Dermis blood vessel endothelial cell (primary cell): ENCODE results near the gene SH3GL2. TPM values are rescaled to one million over a fixed set of nuclear protein-coding genes. Genes with fewer than 3 reads are reported as not detected.

Source experiments
- DNase-seq: peaks from one replicate; pipeline ENCODE4 v3.0.0; 2010
- total RNA-seq: library from RNA; depleted of rRNA; stranded (reverse); fragments of >200 nt; gene quantifications from 2 replicates; pipeline ENCODE4 v1.2.3, GENCODE V29; 2014

Gene SH3GL2
- total RNA-seq, 1 donor from 2014 or later = 0.17 TPM

DNA sequence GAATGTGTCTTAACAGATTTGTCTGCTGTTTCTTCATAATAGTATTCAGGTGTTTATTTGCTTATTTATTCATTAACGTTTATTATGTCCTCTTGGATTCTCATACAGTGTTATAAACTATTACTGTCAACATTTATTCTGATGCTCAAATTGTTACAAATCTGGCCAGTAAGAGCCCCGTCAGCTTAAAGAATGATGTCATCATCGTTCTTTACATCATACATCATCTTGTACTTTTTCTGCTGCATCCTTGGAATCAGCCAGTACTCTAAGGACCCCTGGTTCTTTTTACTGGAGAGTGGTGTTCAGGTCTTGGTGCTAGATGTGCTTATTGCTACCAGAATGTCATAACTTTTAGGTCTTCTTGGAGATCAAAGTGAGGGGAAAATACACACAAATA is 86.6 kb downstream of the SH3GL2 start:
- no peak for DNase-seq

DNA sequence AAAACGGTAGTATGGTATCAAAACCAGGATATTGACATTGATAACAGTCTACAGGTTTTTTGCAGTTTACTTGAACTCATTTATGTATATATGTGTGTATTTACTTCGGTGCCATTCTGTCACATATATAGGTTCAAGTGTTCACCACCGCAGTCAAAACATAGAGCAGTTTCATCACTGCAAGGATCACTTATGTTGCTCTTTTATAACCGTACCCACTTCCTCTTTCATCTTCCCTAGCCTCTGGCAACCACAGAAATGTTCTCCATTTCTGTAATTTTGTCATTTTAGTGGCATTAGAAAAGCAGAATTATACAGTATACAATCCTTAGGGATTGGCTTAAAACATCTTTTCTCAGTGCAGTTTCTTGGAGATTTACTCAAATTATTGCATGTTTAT is 90.3 kb downstream of the SH3GL2 start:
- DNase-seq = no peak

DNA sequence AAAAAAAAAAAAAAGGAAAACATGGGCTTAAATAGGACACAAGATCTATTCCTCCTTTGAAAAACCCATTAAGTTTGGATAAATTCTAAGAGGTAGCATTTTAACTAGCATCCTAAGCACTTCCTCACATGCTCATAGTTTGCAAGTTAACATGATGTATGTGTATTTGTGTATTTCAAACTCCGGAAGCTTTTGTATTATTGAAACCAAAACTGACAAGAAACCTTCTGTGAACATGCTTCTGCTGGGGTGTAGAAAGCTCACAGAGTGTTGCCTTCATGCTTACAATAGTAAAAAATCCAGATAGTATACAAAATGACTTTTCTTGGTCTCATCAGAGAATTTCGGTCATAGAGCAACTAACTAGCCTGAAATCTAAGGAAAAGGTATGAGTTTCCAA is 103.8 kb downstream of the SH3GL2 start:
- no peak for DNase-seq

DNA sequence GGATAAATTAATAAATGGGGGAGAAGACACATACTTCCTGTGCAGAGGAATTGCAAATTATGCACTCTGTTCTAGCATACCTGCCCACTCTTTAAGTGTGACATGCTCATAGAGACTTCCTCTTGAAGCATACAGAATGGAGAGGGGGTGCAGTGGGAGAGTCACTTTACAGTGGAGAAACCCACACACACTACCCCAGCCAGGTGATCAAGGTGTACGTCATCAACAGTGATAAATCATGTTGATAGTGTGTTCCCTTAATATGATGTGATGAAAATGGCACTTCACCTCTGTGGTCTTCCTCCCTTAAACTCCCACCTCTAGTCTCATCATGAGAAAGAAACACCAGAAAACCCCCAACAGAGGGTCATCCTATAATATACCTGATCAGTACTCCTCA is 110.0 kb downstream of the SH3GL2 start:
- no peak for DNase-seq

DNA sequence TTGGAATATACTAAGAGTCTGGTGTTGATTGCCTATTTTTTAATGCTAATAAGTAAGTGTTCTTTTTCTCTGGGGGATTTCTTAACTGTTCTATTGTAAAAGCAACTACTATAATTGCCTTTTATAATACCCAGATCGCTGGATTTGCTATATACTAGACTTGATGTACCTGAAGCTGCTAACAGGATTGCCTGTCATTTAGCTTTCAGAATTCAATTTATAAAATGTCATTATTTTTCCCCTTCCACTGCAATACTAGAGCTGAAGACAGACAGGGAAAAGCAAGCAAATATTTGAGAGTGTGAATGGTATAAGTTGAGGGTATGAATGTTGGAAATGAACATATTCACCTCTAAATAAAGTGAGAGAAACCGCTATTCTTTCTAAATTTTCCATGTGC is 115.5 kb downstream of the SH3GL2 start:
- DNase-seq = no peak

DNA sequence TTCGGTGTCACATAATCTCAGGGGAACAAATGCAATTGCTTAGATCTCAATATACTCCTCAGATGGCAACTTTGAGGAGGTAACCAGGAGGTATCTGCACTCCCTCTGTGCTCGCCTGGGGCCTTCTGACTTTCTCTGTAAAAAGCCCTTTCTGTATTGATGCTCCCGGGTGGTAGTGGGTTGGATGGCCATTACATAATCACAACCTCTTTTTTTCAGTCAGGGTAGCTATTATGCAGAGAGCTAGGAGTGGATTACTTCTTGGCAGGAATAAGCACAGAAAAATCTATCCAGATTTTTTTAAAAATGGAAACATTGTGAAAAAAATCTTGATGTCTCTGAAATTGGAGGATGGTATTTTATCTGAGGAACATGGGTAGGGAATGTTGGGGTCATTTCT is 116.6 kb downstream of the SH3GL2 start:
- DNase-seq = no peak

DNA sequence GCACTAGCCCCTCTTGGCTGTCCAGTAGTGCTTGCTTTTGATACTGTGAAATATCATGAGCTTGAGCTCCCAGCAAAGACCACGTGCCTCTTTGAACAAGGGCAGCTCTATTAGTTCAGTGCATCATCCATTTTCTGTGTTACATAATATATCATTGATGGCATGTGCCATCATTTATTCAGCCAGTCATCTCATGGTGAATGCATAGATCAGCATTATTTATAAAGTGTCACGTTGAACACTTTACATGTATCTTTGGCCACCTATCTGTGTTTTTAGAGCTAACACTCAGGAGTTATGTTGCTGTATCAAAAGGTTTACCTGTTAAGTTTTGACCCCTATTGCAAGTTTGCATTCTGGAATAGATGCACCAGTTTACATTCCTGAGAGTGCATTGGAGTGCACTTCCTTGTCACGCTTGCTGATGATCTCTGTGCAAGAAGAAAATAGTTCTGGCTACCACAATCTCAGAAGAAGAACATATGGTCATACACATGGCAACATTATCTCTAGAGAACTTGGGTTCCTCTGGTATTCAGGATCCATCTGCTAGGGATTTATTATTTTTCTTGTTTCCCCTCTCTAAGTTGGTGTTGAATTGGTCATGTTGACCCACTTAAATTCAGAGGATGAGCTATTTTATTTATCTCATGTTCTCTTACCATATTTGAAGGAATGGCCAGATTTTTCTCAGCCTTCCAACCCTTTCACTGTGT is 120.9 kb downstream of the SH3GL2 start:
- no peak for DNase-seq

DNA sequence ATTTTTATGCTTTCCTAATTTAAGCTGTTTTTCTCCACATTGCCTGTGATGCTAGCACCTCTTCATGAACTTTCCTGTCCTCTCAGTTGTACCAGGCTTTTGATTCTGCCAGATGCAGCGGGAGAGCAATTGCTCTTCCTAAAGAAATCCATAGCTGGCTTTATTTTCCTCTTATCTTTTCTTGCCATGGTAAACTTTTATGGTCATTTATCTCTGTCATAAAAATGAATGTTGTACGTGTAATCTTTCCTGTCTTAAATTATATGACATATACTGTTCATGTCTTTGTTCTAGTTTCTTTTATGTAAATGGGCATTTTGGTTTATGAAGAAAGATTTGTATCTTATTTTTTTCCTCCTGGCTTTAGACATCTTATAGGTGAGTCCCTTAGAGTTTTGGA is 127.5 kb downstream of the SH3GL2 start:
- DNase-seq = no peak

DNA sequence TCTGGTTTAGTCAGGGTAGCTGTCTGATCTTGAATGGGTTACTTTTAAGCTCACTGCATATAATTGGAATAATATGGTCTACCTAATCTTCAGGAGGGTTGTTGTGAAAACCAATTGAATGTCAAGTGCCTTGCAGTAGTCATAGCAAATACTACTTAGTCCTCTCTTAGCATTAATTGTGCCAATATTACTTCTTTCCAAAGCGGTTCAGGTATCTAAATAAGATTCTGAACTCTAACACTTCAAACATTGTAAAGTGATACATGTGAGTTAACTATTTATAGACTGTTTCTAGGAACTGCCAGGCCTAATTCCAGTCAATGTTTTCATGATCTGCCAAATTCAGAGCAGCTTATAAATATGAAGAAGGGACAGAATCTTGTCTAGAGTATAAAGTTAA is 140.2 kb downstream of the SH3GL2 start:
- no peak for DNase-seq

DNA sequence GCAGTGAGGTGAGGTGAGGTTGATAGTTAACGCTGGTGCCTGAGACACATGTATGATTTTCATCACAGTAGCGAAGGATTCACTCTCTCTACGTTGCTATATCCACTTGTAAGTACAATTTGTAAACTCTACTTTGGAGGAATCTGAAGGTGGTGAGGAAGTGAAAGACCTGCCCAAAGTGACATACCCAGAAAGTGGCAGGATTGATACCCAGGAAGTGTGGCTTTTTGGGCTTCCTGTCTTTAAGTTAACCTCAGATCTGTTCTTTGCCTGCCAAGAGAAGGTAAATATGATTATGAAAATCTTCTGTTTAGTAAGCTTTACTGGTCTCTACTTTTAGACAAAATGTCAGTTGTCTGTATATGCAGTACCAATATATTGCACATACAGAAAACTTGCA is 143.1 kb downstream of the SH3GL2 start:
- no peak for DNase-seq

DNA sequence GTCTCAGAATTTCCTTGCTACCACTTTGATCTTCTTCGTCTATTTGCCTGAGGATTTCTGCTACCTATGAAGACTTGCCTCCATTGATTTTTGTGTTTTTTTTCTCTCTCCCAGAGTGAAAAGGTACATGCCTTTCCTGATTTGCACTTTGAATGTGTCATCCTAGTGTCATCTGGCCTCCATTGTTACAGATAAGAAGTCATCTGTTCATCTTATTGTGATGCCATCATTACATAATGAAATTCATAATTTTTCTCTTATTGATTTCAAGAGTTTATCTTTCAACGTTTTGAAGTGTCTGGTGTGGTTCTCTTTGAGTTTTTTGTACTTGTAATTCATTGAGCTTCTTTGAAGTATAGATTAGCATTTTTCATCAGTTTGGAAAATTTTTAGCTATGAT is 144.8 kb downstream of the SH3GL2 start:
- no peak for DNase-seq

DNA sequence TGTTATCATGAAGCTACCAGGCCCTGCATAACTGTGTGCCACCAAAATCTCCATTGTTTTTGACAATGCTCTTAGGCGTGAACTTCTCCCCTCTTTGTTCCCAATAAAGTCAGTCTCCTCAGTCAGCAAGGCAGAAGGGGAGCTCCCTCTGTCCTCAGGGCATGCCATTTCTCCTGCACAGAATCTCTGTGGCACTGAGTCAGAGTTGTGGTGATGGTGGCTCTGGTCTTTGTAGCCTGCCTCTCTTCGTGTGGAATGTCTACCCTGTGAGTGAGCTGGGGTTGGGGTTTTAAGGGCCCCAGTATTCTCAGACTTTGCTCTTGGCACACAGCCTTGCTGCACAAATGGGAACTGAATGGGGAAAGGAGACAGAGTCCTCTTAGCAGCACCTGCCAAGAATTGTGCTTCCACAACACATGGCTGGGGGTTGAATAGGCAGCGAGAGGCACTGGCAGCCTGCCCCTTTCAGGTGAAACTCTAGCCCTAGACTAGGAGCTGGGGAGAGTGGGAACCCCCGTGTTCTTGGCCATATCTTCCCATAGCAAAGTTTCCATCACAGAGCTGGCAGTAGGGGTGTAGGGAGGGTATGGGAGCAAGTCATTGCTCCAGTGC is 146.6 kb downstream of the SH3GL2 start:
- no peak for DNase-seq

DNA sequence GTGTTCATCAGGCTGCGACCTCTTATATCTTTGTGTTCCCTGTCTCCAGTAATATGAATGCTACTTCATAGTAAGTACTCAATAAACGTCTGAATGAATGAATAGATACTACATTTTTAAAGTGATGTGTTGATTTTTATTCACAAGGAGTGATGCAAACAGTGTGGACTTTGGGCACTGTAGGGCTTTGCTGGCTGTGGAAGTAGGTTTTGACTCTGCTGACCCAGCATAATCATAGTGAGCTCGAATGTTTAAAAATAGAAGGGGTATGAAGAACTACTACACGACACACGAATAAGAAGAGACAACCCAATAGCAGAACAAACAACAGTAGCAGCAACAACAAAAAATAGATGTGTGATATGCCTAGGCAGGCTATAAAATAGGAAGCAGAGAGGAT is 147.4 kb downstream of the SH3GL2 start:
- no peak for DNase-seq

DNA sequence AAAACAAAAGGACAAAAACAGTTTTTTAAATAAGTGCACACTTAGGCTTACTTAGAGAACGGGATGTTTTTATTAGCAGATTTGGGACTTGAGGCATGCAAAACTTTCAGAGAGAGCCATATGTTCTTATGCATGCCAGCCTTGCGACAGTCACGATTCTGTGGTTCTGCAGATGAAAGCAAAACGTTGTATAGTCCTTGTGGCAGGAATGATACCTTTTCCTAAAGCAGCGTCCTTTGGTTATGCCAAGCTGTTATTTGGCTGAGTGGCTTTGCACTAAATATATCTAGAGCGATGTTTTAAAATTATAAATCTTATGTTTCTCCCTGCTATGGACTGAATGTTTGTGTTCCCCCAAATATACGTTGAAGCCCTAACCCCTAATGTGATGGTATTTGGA is 152.0 kb downstream of the SH3GL2 start:
- DNase-seq = no peak

DNA sequence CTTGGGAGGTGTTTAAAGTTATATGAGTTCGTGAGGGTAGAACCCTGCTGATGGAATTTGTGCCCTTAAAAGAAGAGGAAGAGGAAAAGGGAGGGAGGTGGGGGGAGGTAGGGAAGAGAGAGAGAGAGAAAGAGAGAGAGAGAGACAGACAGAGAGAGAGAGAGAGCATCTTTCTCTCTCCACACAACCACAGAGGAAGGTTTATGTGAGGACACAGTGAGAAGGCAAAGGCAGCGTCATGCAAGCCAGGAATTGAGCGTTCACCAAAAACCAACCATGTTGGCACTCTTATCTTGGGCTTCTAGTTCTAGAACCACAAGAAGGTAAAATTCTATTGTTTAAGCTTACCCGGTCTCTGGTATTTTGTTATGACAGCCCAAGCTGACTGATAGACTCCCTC is 152.4 kb downstream of the SH3GL2 start:
- DNase-seq = no peak

DNA sequence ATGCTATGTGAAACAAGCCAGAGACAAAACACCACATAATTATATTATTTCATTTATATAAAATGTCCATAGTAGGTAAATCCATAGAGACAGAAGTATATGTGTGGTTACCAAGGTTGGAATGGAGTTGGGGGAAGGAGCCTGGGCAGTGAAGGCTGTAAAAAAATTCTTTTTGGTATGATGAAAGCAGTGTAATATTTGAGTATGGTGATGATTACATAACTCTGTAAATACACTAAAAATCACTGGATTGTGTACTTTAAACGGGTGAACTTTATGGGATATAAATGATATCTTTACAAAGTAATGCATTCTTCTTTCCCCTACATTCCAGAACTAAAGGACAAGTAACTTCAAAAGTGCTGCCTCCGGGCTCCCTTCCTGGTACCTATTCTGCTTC is 155.8 kb downstream of the SH3GL2 start:
- no peak for DNase-seq

DNA sequence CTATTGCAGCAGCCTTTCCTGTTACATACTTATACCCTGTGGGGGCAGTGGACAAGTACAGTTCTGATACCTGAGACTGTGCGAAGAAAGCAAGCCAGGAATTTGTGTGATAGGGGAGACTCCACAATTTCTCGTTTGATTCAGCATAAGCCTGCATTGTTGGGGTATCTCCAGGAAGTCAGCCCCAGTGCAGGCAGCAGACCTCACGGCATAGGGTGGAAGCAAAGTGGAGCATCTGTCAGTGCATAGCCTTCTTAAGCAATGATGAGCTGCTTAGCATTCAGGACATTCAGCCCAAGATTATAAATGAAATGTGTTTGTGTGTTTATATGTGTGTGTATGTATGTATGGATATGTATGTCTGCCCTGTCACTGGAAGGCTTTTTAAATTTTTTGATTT is 157.0 kb downstream of the SH3GL2 start:
- no peak for DNase-seq

DNA sequence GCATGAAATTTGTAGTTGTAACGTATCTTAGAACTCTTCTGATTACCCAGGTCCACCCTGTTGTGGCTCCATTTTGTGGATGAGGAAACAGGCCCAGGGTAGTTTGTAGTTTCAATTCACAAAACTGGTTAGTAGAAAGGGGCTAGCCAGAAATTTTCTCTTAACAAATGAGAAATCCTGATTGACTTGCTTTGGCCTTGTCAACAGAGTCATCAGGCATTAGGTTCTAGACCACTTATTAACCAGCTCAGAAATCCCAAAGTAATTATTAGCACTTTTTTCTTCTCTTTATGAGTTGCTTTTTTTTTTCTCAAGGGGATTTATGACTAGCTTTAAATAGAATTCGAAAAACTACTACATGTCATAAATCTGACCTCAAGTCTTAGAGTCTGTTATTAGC is 160.2 kb downstream of the SH3GL2 start:
- no peak for DNase-seq

DNA sequence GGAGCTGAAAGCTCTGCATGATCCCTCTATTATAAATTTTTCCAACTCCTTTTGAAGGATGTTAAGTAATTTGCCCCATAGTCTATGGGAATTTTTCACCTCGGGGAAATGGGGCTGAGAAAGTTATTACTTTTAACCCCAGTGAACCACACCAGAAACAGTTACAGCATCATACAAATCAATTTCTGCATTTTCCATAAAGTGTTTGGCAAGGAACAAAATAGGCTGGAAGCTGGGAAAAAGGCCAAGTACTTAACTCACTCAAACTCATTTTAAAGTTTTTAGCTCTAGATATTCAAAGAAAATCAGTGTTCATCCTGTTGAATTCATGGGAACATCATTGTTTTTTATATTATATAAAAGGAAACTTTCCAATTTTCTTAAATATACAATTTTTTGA is 160.9 kb downstream of the SH3GL2 start:
- no peak for DNase-seq

DNA sequence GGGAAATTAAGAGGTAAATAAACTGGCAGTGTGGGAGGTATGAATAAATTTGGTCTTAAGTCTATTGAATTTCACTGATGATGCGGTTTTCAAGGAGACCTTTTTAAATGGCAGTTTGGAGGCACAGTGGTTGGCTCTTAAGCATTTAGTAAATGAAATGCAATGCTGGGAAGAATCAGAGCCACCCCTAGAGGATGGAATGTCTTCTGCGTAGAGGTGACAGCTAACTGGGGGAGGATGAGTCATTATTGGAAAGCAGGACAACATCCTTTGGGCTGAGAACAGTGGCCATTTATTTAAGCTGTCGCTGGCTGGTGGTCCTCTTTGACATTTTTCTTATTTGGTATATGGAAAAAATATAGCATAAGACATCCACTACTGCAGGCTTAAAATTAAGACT is 163.2 kb downstream of the SH3GL2 start:
- DNase-seq = no peak

DNA sequence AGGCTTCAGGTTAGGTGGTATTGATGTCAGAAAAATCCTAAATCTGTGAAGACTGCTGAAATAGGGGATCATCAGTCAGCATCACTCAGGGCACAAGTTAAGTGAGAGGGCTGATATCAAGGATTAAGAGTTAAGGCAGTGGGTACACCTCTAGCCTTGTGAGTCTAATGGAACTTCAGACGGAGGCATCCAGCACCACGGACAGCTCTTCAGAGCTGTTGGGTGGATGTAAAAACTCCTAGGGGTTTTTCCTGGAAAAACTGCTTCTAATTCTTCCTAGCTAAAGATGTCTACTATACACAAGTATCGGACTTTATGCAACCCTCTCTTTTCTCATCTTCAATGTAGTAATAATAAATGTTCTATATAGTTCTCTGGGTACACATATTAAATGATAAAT is 165.9 kb downstream of the SH3GL2 start:
- peak; percentile 37 for DNase-seq

DNA sequence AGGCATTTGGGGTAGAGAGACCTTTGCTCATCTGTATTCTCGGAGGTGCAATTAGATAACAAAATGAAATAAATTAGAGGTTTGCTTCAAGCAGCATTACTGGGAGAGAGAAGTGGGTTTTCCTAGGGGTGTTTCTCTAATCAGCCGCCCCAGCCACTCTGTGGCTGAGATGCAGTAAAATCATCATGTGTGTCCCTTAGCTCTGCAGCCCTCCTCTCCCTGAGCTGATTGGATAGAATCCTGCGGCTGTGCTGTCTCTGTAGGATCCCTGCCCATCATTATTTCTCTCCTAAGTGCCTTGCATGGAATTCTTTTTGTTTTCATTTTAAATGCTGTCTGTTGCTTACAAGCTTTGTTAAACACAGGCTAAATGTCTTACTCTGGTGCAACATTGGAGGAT is 171.4 kb downstream of the SH3GL2 start:
- no peak for DNase-seq

DNA sequence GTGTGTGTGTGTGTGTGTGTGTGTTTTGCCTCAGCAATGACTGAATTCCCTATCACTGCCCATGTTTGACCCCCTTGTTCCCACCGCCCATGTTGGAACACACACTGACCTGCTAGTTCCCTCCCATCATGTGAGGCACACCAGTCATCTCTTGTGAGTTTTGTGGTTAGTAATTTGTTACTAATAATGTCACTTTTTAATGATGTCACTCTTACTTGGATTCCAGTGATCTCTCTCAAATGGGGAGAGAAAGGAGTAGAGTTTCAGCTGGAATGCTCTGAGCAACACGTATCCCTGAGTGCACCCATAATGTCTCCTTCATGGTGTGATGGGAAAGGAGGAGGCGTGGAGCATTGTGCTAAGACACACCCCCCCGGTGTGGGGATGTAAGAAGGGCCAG is 172.6 kb downstream of the SH3GL2 start:
- no peak for DNase-seq

DNA sequence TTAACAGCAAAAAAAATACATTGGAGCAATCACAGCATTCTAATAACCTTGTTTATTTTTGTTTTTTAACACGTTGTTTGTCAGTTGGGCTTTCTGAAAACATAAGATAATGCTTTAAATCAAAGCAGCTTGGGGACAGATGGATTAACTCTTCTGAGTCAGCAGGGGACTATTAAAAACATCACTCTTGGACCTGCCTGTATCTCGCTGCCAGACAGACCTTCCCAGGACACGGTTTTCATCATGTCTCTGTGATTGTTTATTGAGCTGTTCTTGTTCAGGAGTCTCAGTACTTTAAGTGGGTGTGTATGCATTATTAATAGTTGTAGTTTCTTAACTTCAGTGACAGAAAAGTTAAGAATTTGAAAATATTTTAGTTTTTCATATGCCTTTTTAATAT is 173.2 kb downstream of the SH3GL2 start:
- DNase-seq = no peak

DNA sequence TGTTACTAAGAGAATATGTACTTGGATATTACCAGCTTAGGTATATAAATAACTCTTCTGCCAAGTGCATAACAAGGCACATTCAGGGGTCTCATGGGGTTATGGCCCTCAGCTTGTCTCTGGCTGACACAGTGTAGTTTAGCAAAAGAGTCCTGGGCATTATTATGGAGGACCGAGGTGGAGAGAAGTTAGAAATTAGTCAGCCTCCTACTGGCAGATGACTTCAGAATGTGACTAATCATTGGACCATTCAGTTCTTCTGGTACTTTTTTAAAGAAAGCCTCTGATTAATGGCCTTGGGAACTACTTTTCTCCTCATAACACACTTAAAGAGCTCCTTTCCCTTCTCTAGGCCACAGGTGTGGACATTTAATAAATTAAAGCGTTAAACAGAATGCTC is 178.9 kb downstream of the SH3GL2 start:
- DNase-seq = no peak
